Measurements from ENCODE around the gene LPCAT4. TPM values are rescaled to one million over a fixed set of nuclear protein-coding genes. Genes with fewer than 3 reads are reported as not detected.

LPCAT4 gene
- total RNA-seq, 1 experiment from 2014 or later, result 77.1 TPM

DNA sequence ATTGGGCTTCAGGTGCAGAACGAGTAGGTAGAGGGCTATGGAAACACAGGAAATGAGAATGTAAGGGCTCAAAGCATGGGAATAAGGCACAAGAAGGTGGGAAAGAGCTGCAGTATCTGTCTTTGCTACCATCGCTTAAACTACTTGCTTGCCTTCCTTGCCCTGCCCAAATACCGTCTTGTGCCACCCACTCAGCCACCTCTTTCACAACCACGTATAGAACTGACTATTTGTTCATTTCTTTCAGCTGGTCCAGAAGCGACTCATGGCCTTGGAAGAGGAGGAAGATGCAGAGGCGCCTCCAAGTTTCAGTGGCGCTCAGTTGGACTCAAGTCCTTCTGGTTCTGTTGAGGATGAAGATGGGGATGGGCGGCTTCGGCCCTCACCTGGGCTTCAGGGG is 11.8 kb downstream of the LPCAT4 start:
- no peaks in the 10 kb centered on the region for H4K20me1 ChIP-seq (ENCODE audit: insufficient read depth)
- H3K36me3 ChIP-seq (ENCODE audit: control insufficient read depth in 1 of 2, insufficient read depth in 2 of 2, low read length in 2 of 2), result peaks cover 5 to 15% of the 10 kb centered on the region in 2 experiments; a peak in 3 of 4 replicates
- ChIA-PET CTCF (no interaction called here), POLR2A (no interaction called here), RAD21 (ENCODE audit: low non-redundant PET in 1 of 2, low total read pairs in 2 of 2, uncharacterized antibody in 2 of 2, unreplicated experiment in 2 of 2) (no interaction called here)
- intact Hi-C loops (cut with micrococcal nuclease), result no loop called here
- no peak for TF ChIP-seq TCF7L2 (IDR thresholded peaks at IDR 0.05; ENCODE audit: borderline replicate concordance, extremely low read depth, insufficient read depth, insufficient read length)
- H3K27me3 ChIP-seq (ENCODE audit: insufficient read depth, low read length), result no peaks in the 10 kb centered on the region
- H3K9ac ChIP-seq (ENCODE audit: low read length), result no peak overlapping the region
- no peak overlapping the region for H3K4me3 ChIP-seq (replicated peaks in 1 of 2; ENCODE audit: low read depth in 1 of 2, low read length in 2 of 2)
- H3K4me2 ChIP-seq (ENCODE audit: low read length), result no peak overlapping the region
- H3K79me2 ChIP-seq (ENCODE audit: insufficient read depth, low read length), result no peaks in the 10 kb centered on the region
- no peak for ATAC-seq
- no peaks in the 10 kb centered on the region for H3K9me3 ChIP-seq (ENCODE audit: control insufficient read depth in 1 of 2, insufficient read depth in 1 of 2, low read depth in 1 of 2, low read length in 2 of 2)
- H3K4me1 ChIP-seq (ENCODE audit: control insufficient read depth in 1 of 2, insufficient read depth in 2 of 2, low read length in 2 of 2), result peaks cover 3 to 10% of the 10 kb centered on the region in 2 experiments; a peak in 3 of 4 replicates
- no peak for DNase-seq (ENCODE audit: low read depth, low spot score)
- BruUV-seq (replicated peaks), result no TSS peak
- H3K27ac ChIP-seq (ENCODE audit: low read depth, low read length), result no peak overlapping the region
- H2AFZ ChIP-seq (ENCODE audit: low read depth, low read length, poor library complexity, severe bottlenecking), result no peak overlapping the region
- H3K9me2 ChIP-seq (ENCODE audit: insufficient read depth), result no peaks in the 10 kb centered on the region

DNA sequence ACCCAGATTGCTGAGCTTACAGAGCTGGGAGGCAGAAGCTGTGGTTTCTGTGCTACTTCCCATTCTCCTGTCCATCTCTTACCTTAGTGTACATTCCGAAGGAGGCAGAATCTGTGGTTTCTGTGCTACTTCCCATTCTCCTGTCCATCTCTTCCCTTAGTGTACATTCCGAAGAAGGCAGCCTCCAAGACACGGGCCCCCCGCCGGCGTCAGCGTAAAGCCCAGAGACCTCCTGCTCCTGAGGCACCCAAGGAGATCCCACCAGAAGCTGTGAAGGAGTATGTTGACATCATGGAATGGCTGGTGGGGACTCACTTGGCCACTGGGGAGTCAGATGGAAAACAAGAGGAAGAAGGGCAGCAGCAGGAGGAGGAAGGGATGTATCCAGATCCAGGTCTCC is 12.7 kb downstream of the LPCAT4 start:
- Histone ChIP-seq H3K36me3 (ENCODE audit: control insufficient read depth in 1 of 2, insufficient read depth in 2 of 2, low read length in 2 of 2) (peaks cover 4 to 6% of the 10 kb centered on the region in 2 experiments; a peak in 3 of 4 replicates), H3K79me2 (ENCODE audit: insufficient read depth, low read length) (no peaks in the 10 kb centered on the region), H3K27me3 (ENCODE audit: insufficient read depth, low read length) (no peaks in the 10 kb centered on the region), H4K20me1 (ENCODE audit: insufficient read depth) (no peaks in the 10 kb centered on the region), H3K4me1 (ENCODE audit: control insufficient read depth in 1 of 2, insufficient read depth in 2 of 2, low read length in 2 of 2) (peaks cover 0 to under 1% of the 10 kb centered on the region in 2 experiments; a peak in 1 of 4 replicates), H2AFZ (ENCODE audit: low read depth, low read length, poor library complexity, severe bottlenecking) (no peak overlapping the region), H3K9me2 (ENCODE audit: insufficient read depth) (no peaks in the 10 kb centered on the region), H3K4me3 (replicated peaks in 1 of 2; ENCODE audit: low read depth in 1 of 2, low read length in 2 of 2) (no peak overlapping the region), H3K9me3 (ENCODE audit: control insufficient read depth in 1 of 2, insufficient read depth in 1 of 2, low read depth in 1 of 2, low read length in 2 of 2) (no peaks in the 10 kb centered on the region), H3K27ac (ENCODE audit: low read depth, low read length) (no peak overlapping the region), H3K4me2 (ENCODE audit: low read length) (no peak overlapping the region), H3K9ac (ENCODE audit: low read length) (no peak overlapping the region)
- intact Hi-C loops (cut with micrococcal nuclease), result no loop called here
- ChIA-PET POLR2A (no interaction called here), CTCF (no interaction called here), RAD21 (ENCODE audit: low non-redundant PET in 1 of 2, low total read pairs in 2 of 2, uncharacterized antibody in 2 of 2, unreplicated experiment in 2 of 2) (no interaction called here)
- DNase-seq (ENCODE audit: low read depth, low spot score) (no peak), ATAC-seq (no peak)
- TF ChIP-seq ZNF274 (IDR thresholded peaks at IDR 0.05; ENCODE audit: low read depth, low read length) (no peak), TCF7L2 (IDR thresholded peaks at IDR 0.05; ENCODE audit: borderline replicate concordance, extremely low read depth, insufficient read depth, insufficient read length) (no peak), SRF (IDR thresholded peaks at IDR 0.05; ENCODE audit: low read depth) (no peak), JUND (IDR thresholded peaks at IDR 0.05) (no peak), EZH2phosphoT487 (IDR thresholded peaks at IDR 0.05; ENCODE audit: borderline replicate concordance) (no peak), ELF1 (IDR thresholded peaks at IDR 0.05; ENCODE audit: borderline replicate concordance, low read depth) (no peak), POLR2A (IDR thresholded peaks at IDR 0.05; ENCODE audit: borderline replicate concordance, extremely low read depth, insufficient read depth, insufficient read length) (no peak), POLR2AphosphoS5 (IDR thresholded peaks at IDR 0.05; ENCODE audit: low read depth, low read length) (no peak)
- TF ChIP-seq, protein P1, sequence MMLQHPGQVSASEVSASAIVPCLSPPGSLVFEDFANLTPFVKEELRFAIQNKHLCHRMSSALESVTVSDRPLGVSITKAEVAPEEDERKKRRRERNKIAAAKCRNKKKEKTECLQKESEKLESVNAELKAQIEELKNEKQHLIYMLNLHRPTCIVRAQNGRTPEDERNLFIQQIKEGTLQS (IDR thresholded peaks at IDR 0.05), result no peak
- TF ChIP-seq, protein P2, sequence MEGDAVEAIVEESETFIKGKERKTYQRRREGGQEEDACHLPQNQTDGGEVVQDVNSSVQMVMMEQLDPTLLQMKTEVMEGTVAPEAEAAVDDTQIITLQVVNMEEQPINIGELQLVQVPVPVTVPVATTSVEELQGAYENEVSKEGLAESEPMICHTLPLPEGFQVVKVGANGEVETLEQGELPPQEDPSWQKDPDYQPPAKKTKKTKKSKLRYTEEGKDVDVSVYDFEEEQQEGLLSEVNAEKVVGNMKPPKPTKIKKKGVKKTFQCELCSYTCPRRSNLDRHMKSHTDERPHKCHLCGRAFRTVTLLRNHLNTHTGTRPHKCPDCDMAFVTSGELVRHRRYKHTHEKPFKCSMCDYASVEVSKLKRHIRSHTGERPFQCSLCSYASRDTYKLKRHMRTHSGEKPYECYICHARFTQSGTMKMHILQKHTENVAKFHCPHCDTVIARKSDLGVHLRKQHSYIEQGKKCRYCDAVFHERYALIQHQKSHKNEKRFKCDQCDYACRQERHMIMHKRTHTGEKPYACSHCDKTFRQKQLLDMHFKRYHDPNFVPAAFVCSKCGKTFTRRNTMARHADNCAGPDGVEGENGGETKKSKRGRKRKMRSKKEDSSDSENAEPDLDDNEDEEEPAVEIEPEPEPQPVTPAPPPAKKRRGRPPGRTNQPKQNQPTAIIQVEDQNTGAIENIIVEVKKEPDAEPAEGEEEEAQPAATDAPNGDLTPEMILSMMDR (IDR thresholded peaks at IDR 0.05 in 2 of 3, conservative IDR thresholded peaks at IDR 0.05 in 1 of 3; ENCODE audit: borderline replicate concordance in 1 of 3, insufficient read depth in 1 of 3, low read depth in 2 of 3, low read length in 2 of 3), result no peak
- no TSS peak for BruUV-seq (replicated peaks)
